OCI-LY7 (cell line): ENCODE results near the gene MAML3. TPM values are rescaled to one million over a fixed set of nuclear protein-coding genes. Genes with fewer than 3 reads are reported as not detected.

Experiments used
- BruUV-seq: library from RNA; stranded (reverse); fragments of 400-500 nt; replicated peaks from 2 replicates; lab custom pipeline; 2021; lab: Mats Ljungman, UMichigan
- CTCF ChIA-PET: fragments of 300-600 bp; sonication (Branson Sonifier 250); formaldehyde crosslinking; loops from one replicate; lab custom pipeline; 2022; ENCODE audit warnings: antibody characterized with exemption; ENCODE audit not compliant: unreplicated experiment; lab: Charles Lee
- POLR2A ChIA-PET: fragments of 300-600 bp; sonication (Branson Sonifier 250); formaldehyde crosslinking; loops from one replicate; lab custom pipeline; 2022; ENCODE audit warnings: antibody characterized with exemption; lab: Charles Lee
- DNase-seq: peaks from one replicate; pipeline ENCODE4 v3.0.0-alpha.2; 2015; ENCODE audit warnings: low spot score
- H2AFZ ChIP-seq: fragments of 200-600 bp; sonication (generic), shearing (Covaris generic); 2 replicates; pipeline ENCODE4 v1.6.1; 2014; ENCODE audit warnings: mild to moderate bottlenecking, antibody characterized with exemption, low read length, moderate library complexity
- H3K27ac ChIP-seq: fragments of 200-600 bp; sonication (generic); 2 replicates; pipeline ENCODE4 v1.5.1; 2014; ENCODE audit warnings: mixed run types, low read depth, mild to moderate bottlenecking, moderate library complexity, low read length, inconsistent platforms; ENCODE audit not compliant: poor library complexity, severe bottlenecking
- H3K36me3 ChIP-seq: fragments of 200-600 bp; sonication (generic); 2 replicates; pipeline ENCODE4 v1.6.1; 2014; ENCODE audit warnings: mild to moderate bottlenecking, antibody characterized with exemption, low read length, moderate library complexity, mixed read lengths; ENCODE audit not compliant: insufficient read depth
- H3K4me1 ChIP-seq: fragments of 200-600 bp; sonication (generic); 2 replicates; pipeline ENCODE4 v1.5.1; 2014; ENCODE audit warnings: mild to moderate bottlenecking, low read length; ENCODE audit not compliant: insufficient read depth, poor library complexity, severe bottlenecking
- H3K4me2 ChIP-seq: fragments of 200-600 bp; sonication (generic); 2 replicates; pipeline ENCODE4 v1.6.1; 2014; ENCODE audit warnings: mild to moderate bottlenecking, low read length
- H3K4me3 ChIP-seq: fragments of 200-600 bp; sonication (generic); 2 replicates; pipeline ENCODE4 v1.5.1; 2014; ENCODE audit warnings: mild to moderate bottlenecking, low read depth, low read length; ENCODE audit not compliant: poor library complexity, severe bottlenecking
- H3K79me2 ChIP-seq: fragments of 200-600 bp; sonication (generic); 2 replicates; pipeline ENCODE4 v1.6.1; 2016; ENCODE audit warnings: low read depth, mild to moderate bottlenecking, low read length, moderate library complexity, mixed read lengths; ENCODE audit not compliant: insufficient read depth
- H3K9me2 ChIP-seq: fragments of 200-600 bp; sonication (generic); 2 replicates; pipeline ENCODE4 v1.6.1; 2016; ENCODE audit warnings: mild to moderate bottlenecking, low read length, mixed read lengths; ENCODE audit not compliant: insufficient read depth
- H3K9me3 ChIP-seq: fragments of 200-600 bp; sonication (generic); 2 replicates; pipeline ENCODE4 v1.6.1; 2014; ENCODE audit warnings: mild to moderate bottlenecking, mixed run types, low read length, mixed read lengths
- H4K20me1 ChIP-seq: fragments of 200-600 bp; sonication (generic); 2 replicates; pipeline ENCODE4 v1.6.1; 2014; ENCODE audit warnings: mild to moderate bottlenecking, antibody characterized with exemption, low read length, moderate library complexity, mixed read lengths; ENCODE audit not compliant: insufficient read depth
- CTCF ChIP-seq: fragments of 200-600 bp; sonication (generic); conservative IDR thresholded peaks from 2 replicates; pipeline ENCODE4 v1.5.1; 2014; ENCODE audit warnings: mild to moderate bottlenecking, antibody characterized with exemption, low read length, moderate library complexity, mixed read lengths
- EZH2phosphoT487 ChIP-seq: fragments of 200-600 bp; sonication (generic); IDR thresholded peaks from 2 replicates; pipeline ENCODE4 v1.6.1; 2018; ENCODE audit warnings: low read depth, borderline replicate concordance, mild to moderate bottlenecking, mixed run types, antibody characterized with exemption, low read length, moderate library complexity, mixed read lengths
- intact Hi-C: fragments of 100-400 bp; cut with micrococcal nuclease; formaldehyde crosslinking; loops from one replicate; pipeline ENCODE4 v1.10.0; 2022; ENCODE audit not compliant: unreplicated experiment
- total RNA-seq, 2 experiments: library from RNA; depleted of rRNA in 1 of 2; stranded (reverse); fragments of >200 nt in 1 of 2; shearing (Covaris generic) in 1 of 2; gene quantifications; 2 replicates each; pipeline ENCODE4 v1.2.3, GENCODE V29; 2014 to 2022

MAML3 gene
- total RNA-seq, 2 experiments from 2014 or later: 0.80 to 1.2 TPM

GRCh38 chr4:139669335-139669734, 484.6 kb downstream of the MAML3 start:
- Histone ChIP-seq H3K4me3 (no peak overlapping the region), H3K9me2 (no peaks in the 10 kb centered on the region), H4K20me1 (no peaks in the 10 kb centered on the region), H3K4me1 (peaks cover 11% of the 10 kb centered on the region), H2AFZ (no peak overlapping the region), H3K27ac (no peak overlapping the region), H3K4me2 (no peak overlapping the region), H3K36me3 (no peaks in the 10 kb centered on the region), H3K79me2 (peaks cover 7% of the 10 kb centered on the region; the same call in 1 of the 2 replicates), H3K9me3 (no peaks in the 10 kb centered on the region)
- DNase-seq: no peak
- CTCF ChIA-PET: no interaction called here
- TF ChIP-seq EZH2phosphoT487 (no peak), CTCF (no peak)
- intact Hi-C loops: no loop called here
- no TSS peak for BruUV-seq
- POLR2A ChIA-PET: no interaction called here

GRCh38 chr4:139668658-139669201, 485.3 kb downstream of the MAML3 start:
- BruUV-seq: no TSS peak
- Histone ChIP-seq H3K9me2 (no peaks in the 10 kb centered on the region), H3K27ac (no peak overlapping the region), H4K20me1 (no peaks in the 10 kb centered on the region), H3K4me3 (no peak overlapping the region), H3K4me2 (no peak overlapping the region), H3K36me3 (no peaks in the 10 kb centered on the region), H3K4me1 (peaks cover 11% of the 10 kb centered on the region), H2AFZ (no peak overlapping the region), H3K79me2 (peaks cover 7% of the 10 kb centered on the region; the same call in 1 of the 2 replicates), H3K9me3 (no peaks in the 10 kb centered on the region)
- DNase-seq: no peak
- intact Hi-C loops: no loop called here
- ChIA-PET POLR2A (interaction anchor here (0.5 kb wide), 1 partner anchor 311 kb away, joined by 3 read pairs; no protein-coding TSS in a partner anchor), CTCF (no interaction called here)
- TF ChIP-seq EZH2phosphoT487 (no peak), CTCF (no peak)

GRCh38 chr4:139668036-139668435, 485.9 kb downstream of the MAML3 start:
- DNase-seq: no peak
- Histone ChIP-seq H3K4me1 (peaks cover 11% of the 10 kb centered on the region), H3K9me2 (no peaks in the 10 kb centered on the region), H3K27ac (no peak overlapping the region), H3K79me2 (peaks cover 7% of the 10 kb centered on the region; the same call in 1 of the 2 replicates), H4K20me1 (no peaks in the 10 kb centered on the region), H3K4me3 (no peak overlapping the region), H3K9me3 (no peaks in the 10 kb centered on the region), H3K4me2 (no peak overlapping the region), H3K36me3 (no peaks in the 10 kb centered on the region), H2AFZ (no peak overlapping the region)
- ChIA-PET CTCF (no interaction called here), POLR2A (interaction anchor here (0.5 kb wide), 1 partner anchor 312 kb away, joined by 3 read pairs; no protein-coding TSS in a partner anchor)
- TF ChIP-seq CTCF: no peak
- TF ChIP-seq EZH2phosphoT487: no peak
- BruUV-seq: no TSS peak
- intact Hi-C loops: no loop called here
